ENCODE data around the gene PPBP.

PPBP gene, protein sequence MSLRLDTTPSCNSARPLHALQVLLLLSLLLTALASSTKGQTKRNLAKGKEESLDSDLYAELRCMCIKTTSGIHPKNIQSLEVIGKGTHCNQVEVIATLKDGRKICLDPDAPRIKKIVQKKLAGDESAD

DNA sequence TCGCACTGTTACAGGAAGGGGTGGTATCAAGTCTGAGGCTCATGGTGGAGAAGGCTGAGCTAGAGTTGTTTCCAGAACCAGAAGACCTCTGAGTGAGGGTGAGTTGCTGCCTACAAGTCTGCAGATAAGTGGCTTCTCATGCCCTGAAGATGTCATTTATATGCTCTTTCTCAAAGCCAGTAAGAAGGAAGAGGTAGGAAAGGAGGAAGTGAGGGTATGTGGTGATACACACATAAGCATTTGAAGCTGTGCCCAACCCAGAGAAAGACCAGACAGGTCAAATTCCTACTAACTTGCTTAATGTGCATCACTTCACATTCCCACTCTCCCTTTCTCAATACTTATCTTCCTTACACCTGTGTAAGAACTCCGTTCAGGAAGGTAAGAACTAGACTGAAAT is at the start of gene PPBP:
PPBP (minus strand) TSS at position 130 of the 400 bp plus-strand sequence; CDS start at position 43, 87 bp downstream.
- Mint-ChIP-seq H3K36me3 (ENCODE audit: low read depth) (no peaks in the 10 kb centered on the region), H3K4me3 (no peak within 1 kb of the TSS), H3K27me3 (no peaks in the 10 kb centered on the region), H3K27ac (no peak within 1 kb of the TSS), H3K9me3 (no peaks in the 10 kb centered on the region), H3K4me1 (ENCODE audit: low read depth) (no peaks in the 10 kb centered on the region)
- DNase-seq, result no peak

- Mint-ChIP-seq H3K27me3 (peaks cover 56% of the 10 kb centered on the region), H3K27ac (no peak overlapping the region), H3K4me1 (ENCODE audit: low read depth) (peaks cover 9% of the 10 kb centered on the region), H3K4me3 (peak overlapping the region; percentile 68), H3K36me3 (ENCODE audit: low read depth) (no peaks in the 10 kb centered on the region), H3K9me3 (no peaks in the 10 kb centered on the region)
- no peak for DNase-seq
Measured at GRCh38 chr4:74037076-74037955, 49.3 kb upstream of the PPBP start.

GRCh38 chr4:74033739-74034138 is 45.7 kb upstream of the PPBP start:
- Mint-ChIP-seq H3K4me3 (no peak overlapping the region), H3K27me3 (peaks cover 30% of the 10 kb centered on the region), H3K27ac (no peak overlapping the region), H3K4me1 (ENCODE audit: low read depth) (peaks cover 3% of the 10 kb centered on the region), H3K36me3 (ENCODE audit: low read depth) (no peaks in the 10 kb centered on the region), H3K9me3 (no peaks in the 10 kb centered on the region)
- DNase-seq, result no peak

DNA sequence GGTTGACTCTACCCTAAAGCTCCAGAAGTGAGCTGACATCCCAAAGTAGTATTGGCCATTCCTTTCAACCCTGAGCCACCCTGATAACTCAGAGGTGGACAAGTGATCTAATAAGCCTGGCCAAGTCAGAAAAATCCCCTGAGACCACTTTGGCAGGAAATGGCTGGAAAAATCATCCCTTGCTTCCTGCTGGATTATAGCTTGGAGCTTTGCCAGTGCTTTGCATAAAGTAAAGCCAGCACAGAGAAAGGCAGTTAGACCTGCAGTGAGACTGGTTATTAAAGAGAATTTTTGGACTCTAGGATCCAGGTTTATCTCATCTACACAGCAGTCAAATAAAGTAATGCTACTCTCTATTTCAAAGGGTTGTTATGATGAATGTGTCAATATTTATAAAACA is 44.1 kb upstream of the PPBP start:
- Mint-ChIP-seq H3K27ac (no peak overlapping the region), H3K9me3 (no peaks in the 10 kb centered on the region), H3K27me3 (peaks cover 17% of the 10 kb centered on the region), H3K36me3 (ENCODE audit: low read depth) (no peaks in the 10 kb centered on the region), H3K4me3 (no peak overlapping the region), H3K4me1 (ENCODE audit: low read depth) (no peaks in the 10 kb centered on the region)
- no peak for DNase-seq

DNA sequence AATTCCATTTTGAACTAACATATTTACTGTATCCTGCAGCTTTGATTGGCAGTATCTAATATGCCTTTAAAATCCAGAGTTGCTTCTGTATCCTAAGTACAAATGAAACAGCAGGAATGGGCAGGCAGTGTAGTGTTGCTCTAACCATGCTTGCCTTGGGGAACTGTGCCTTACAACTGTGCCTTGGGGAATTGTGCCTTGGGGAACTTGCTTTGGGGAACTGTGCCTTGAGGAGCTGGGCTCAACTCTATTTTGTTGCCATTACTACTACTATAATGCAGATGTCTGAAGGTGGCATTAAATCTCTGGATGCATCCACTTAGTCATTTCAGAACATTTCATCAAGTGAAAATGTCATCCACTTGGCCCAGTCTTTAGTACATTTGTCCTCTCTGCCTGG is 43.6 kb upstream of the PPBP start:
- Mint-ChIP-seq H3K27ac (no peak overlapping the region), H3K4me3 (no peak overlapping the region), H3K27me3 (peaks cover 16% of the 10 kb centered on the region), H3K36me3 (ENCODE audit: low read depth) (no peaks in the 10 kb centered on the region), H3K4me1 (ENCODE audit: low read depth) (no peaks in the 10 kb centered on the region), H3K9me3 (no peaks in the 10 kb centered on the region)
- no peak for DNase-seq

- Mint-ChIP-seq H3K9me3 (no peaks in the 10 kb centered on the region), H3K27me3 (peaks cover 5% of the 10 kb centered on the region), H3K4me1 (ENCODE audit: low read depth) (no peaks in the 10 kb centered on the region), H3K27ac (no peak overlapping the region), H3K4me3 (no peak overlapping the region), H3K36me3 (ENCODE audit: low read depth) (no peaks in the 10 kb centered on the region)
- no peak for DNase-seq
Measured at GRCh38 chr4:74030285-74030684, 42.3 kb upstream of the PPBP start.

GRCh38 chr4:74028504-74028903 is 40.5 kb upstream of the PPBP start:
- peaks cover 2% of the 10 kb centered on the region for H3K27me3 Mint-ChIP-seq
- H3K4me1 Mint-ChIP-seq (ENCODE audit: low read depth), result no peaks in the 10 kb centered on the region
- H3K36me3 Mint-ChIP-seq (ENCODE audit: low read depth), result no peaks in the 10 kb centered on the region
- no peak for DNase-seq
- H3K9me3 Mint-ChIP-seq, result no peaks in the 10 kb centered on the region
- H3K27ac Mint-ChIP-seq, result no peak overlapping the region
- no peak overlapping the region for H3K4me3 Mint-ChIP-seq

DNA sequence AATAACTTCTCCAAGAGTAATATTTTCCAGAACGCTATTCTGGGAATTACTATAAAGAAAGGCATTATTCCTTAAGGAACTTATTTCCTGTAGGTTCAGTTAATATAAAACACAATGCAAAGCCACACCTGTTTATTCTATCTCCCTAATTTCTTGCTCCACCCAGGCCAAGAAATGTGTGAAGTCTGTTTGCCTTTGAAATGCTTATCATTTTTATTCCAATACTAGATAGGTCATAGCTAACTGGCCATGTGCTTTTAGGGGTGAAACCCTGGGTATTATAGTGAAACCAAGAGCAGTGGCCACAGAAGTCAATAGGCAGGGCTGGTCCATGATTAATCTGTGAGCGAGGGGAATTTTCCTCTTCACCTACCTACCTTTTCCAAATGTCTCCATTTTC is 35.7 kb upstream of the PPBP start:
- no peak overlapping the region for H3K27ac Mint-ChIP-seq
- H3K27me3 Mint-ChIP-seq, result no peaks in the 10 kb centered on the region
- DNase-seq, result no peak
- H3K4me3 Mint-ChIP-seq, result no peak overlapping the region
- H3K4me1 Mint-ChIP-seq (ENCODE audit: low read depth), result no peaks in the 10 kb centered on the region
- H3K36me3 Mint-ChIP-seq (ENCODE audit: low read depth), result no peaks in the 10 kb centered on the region
- H3K9me3 Mint-ChIP-seq, result no peaks in the 10 kb centered on the region

- Mint-ChIP-seq H3K27me3 (no peaks in the 10 kb centered on the region), H3K4me3 (no peak overlapping the region), H3K36me3 (ENCODE audit: low read depth) (no peaks in the 10 kb centered on the region), H3K9me3 (no peaks in the 10 kb centered on the region), H3K4me1 (ENCODE audit: low read depth) (no peaks in the 10 kb centered on the region), H3K27ac (no peak overlapping the region)
- no peak for DNase-seq
Measured at GRCh38 chr4:74021601-74022000, 33.6 kb upstream of the PPBP start.

- H3K4me1 Mint-ChIP-seq (ENCODE audit: low read depth), result peaks cover 3% of the 10 kb centered on the region
- no peak overlapping the region for H3K4me3 Mint-ChIP-seq
- no peaks in the 10 kb centered on the region for H3K9me3 Mint-ChIP-seq
- no peaks in the 10 kb centered on the region for H3K36me3 Mint-ChIP-seq (ENCODE audit: low read depth)
- H3K27ac Mint-ChIP-seq, result no peak overlapping the region
- no peaks in the 10 kb centered on the region for H3K27me3 Mint-ChIP-seq
- no peak for DNase-seq
Measured at GRCh38 chr4:74018771-74019170, 30.8 kb upstream of the PPBP start.

DNA sequence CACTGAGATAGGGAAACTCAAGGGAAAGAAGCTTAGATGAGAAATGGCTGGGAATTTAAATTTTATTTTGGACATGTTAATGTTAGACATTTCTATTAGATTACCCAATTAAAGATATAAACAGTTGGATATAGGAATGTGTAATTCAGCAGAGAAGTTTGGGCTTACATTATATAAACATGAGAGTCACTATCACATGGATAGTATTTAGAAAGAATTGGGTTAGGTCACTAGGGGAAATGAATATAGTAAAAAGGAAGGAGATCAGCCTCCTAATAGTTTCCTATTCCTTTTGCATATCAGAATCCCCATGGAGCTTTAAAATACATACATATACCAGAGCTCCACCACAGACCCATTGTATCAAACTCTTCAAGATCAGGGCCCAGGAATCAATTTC is 30.1 kb upstream of the PPBP start:
- peaks cover 3% of the 10 kb centered on the region for H3K4me1 Mint-ChIP-seq (ENCODE audit: low read depth)
- no peak overlapping the region for H3K4me3 Mint-ChIP-seq
- no peaks in the 10 kb centered on the region for H3K36me3 Mint-ChIP-seq (ENCODE audit: low read depth)
- DNase-seq, result no peak
- no peaks in the 10 kb centered on the region for H3K9me3 Mint-ChIP-seq
- H3K27me3 Mint-ChIP-seq, result no peaks in the 10 kb centered on the region
- H3K27ac Mint-ChIP-seq, result no peak overlapping the region

- Mint-ChIP-seq H3K36me3 (ENCODE audit: low read depth) (no peaks in the 10 kb centered on the region), H3K4me3 (no peak overlapping the region), H3K9me3 (no peaks in the 10 kb centered on the region), H3K4me1 (ENCODE audit: low read depth) (peaks cover 3% of the 10 kb centered on the region), H3K27me3 (no peaks in the 10 kb centered on the region), H3K27ac (no peak overlapping the region)
- no peak for DNase-seq
Measured at GRCh38 chr4:74016068-74016467, 28.1 kb upstream of the PPBP start.

DNA sequence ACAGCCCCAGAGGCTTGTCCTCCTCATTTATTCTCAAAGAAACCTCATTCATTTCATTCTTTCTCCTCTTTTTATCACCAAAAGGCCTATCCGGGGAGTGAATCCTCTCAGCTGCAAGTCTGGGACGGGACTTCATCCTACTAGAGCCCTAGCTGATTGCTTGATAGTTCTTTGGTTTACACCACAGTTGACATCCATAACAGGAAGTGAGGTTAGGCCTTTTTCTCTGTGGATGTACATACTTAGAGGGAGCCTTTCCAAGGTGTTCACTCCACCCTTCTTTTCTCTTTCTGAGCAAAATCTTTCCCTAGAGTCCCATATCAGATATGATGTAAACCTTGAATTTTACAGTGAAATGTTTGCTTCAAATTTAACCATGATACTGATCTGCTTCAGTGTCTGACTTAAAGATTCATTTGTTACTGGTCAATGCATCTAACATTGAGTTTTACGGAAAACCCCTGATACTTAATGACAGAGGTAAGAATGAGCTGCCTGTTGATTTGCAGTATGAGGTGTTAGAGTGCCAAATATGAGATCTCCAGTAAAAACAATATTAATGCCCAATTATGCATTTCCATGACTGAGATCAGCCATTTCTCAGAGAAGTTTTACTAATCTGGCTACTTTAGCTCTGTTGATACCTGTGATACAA is 27.3 kb upstream of the PPBP start:
- Mint-ChIP-seq H3K9me3 (no peaks in the 10 kb centered on the region), H3K4me3 (no peak overlapping the region), H3K36me3 (ENCODE audit: low read depth) (no peaks in the 10 kb centered on the region), H3K4me1 (ENCODE audit: low read depth) (peaks cover 3% of the 10 kb centered on the region), H3K27me3 (no peaks in the 10 kb centered on the region), H3K27ac (no peak overlapping the region)
- DNase-seq, result no peak

DNA sequence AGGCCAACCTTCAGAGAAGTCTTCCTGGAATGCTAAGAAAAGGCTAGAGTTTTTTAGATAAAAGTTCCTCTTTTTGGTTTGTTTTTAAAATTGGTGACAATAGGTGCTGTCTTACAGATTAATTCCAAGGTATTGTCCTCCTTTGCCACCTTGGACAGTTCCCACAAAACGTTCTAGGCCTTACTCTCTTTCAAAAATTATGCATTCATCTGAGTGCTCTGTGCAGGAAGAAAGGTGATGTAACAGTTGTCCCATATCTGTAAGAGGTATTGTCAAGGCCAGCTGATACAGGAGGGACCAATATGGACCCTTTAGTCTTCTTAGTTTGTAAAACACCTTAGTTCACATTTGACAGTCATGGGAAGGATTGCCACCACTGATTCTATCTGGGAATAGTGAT is 26.3 kb upstream of the PPBP start:
- Mint-ChIP-seq H3K4me1 (ENCODE audit: low read depth) (peaks cover 3% of the 10 kb centered on the region), H3K27ac (no peak overlapping the region), H3K27me3 (no peaks in the 10 kb centered on the region), H3K36me3 (ENCODE audit: low read depth) (no peaks in the 10 kb centered on the region), H3K4me3 (no peak overlapping the region), H3K9me3 (no peaks in the 10 kb centered on the region)
- no peak for DNase-seq

DNA sequence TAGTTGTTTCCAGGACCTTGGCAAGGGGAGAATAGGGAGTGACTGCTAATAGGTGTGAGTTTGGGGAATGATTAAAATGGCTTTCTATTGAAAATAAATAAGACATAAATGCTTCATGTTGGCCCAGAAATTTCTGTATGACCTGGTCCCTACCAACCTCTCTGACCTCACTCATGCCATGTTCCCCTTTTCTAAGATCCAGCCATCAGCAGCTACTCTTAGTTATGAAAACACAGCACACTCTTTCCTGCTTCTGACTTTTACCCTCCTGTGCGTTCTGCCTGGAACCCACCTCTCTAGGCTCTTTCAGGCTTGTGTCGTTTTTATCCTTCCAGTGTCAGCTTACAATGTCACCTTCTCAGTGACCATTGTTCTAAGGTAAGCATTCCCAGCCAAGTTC is 25.3 kb upstream of the PPBP start:
- DNase-seq, result no peak
- Mint-ChIP-seq H3K4me3 (no peak overlapping the region), H3K36me3 (ENCODE audit: low read depth) (no peaks in the 10 kb centered on the region), H3K27me3 (no peaks in the 10 kb centered on the region), H3K4me1 (ENCODE audit: low read depth) (peaks cover 3% of the 10 kb centered on the region), H3K9me3 (no peaks in the 10 kb centered on the region), H3K27ac (no peak overlapping the region)
